HCT116 (cell line): ENCODE data around the gene PHLDB3. TPM values are rescaled to one million over a fixed set of nuclear protein-coding genes. Genes with fewer than 3 reads are reported as not detected.
"Not testable (repeated sequence)": the region's sequence is repeated elsewhere in the genome, so short reads cannot be mapped to it uniquely, and the experiment has no call there.

Source experiments
- ATAC-seq: fragments of 200-7000 bp; cut with Tn5 transposase; 2 replicates; pipeline ENCODE4 v1.9.1; 2020; ENCODE audit warnings: mild to moderate bottlenecking, moderate library complexity
- BruUV-seq: library from RNA; stranded (reverse); fragments of 400-500 nt; replicated peaks from 2 replicates; lab custom pipeline; 2021; lab: Mats Ljungman, UMichigan
- CTCF ChIA-PET: fragments of 300-600 bp; sonication (Branson Sonifier 250); formaldehyde crosslinking; loops from one replicate; lab custom pipeline; 2021; ENCODE audit warnings: antibody characterized with exemption; lab: Charles Lee
- POLR2A ChIA-PET: fragments of 300-600, 350-600 bp; sonication (Branson Sonifier 250); formaldehyde crosslinking; loops from one replicate; lab custom pipeline; 2021; ENCODE audit warnings: antibody characterized with exemption; lab: Charles Lee
- RAD21 ChIA-PET, 2 experiments: fragments of 300-600 bp; sonication (Branson Sonifier 250); formaldehyde crosslinking; loops; one replicate each; lab custom pipeline; 2023; ENCODE audit warnings: low total read pairs in 2 of 2; ENCODE audit not compliant: uncharacterized antibody in 2 of 2, unreplicated experiment in 2 of 2, low non-redundant PET in 1 of 2; lab: Charles Lee
- DNase-seq: peaks from one replicate; pipeline ENCODE4 v3.0.0-alpha.2; 2010; ENCODE audit warnings: low read depth, low spot score
- H2AFZ ChIP-seq: fragments of 200-600 bp; shearing (Covaris generic), sonication (generic); 2 replicates; pipeline ENCODE4 v1.6.1; 2017; ENCODE audit warnings: low read depth, mixed run types, mixed read lengths, antibody characterized with exemption, low read length; ENCODE audit not compliant: poor library complexity, severe bottlenecking
- H3K27ac ChIP-seq: 2 replicates; pipeline ENCODE4 v1.5.1; 2012; ENCODE audit warnings: low read depth, low read length
- H3K27me3 ChIP-seq: fragments of 200-600 bp; sonication (generic); 2 replicates; pipeline ENCODE4 v1.6.1; 2016; ENCODE audit warnings: mixed run types, low read length, mixed read lengths; ENCODE audit not compliant: insufficient read depth
- H3K36me3 ChIP-seq, 2 experiments: fragments of 200-500 bp in 1 of 2; fragments of 200-600 bp in 1 of 2; sonication (Bioruptor generic) in 1 of 2; sonication (generic) in 1 of 2; 2 replicates each; pipeline versions ENCODE4 v1.5.1 to v1.6.1; 2014 to 2016; ENCODE audit warnings: low read length in 2 of 2, inconsistent platforms in 1 of 2, mixed read lengths in 1 of 2, mixed run types in 1 of 2; ENCODE audit not compliant: insufficient read depth in 2 of 2, control insufficient read depth in 1 of 2
- H3K4me1 ChIP-seq, 2 experiments: fragments of 200-600 bp in 1 of 2; sonication (generic) in 1 of 2; 2 replicates each; pipeline versions ENCODE4 v1.5.1 to v1.6.1; 2012 to 2017; ENCODE audit warnings: low read length in 2 of 2, inconsistent platforms in 1 of 2, mild to moderate bottlenecking in 1 of 2, mixed read lengths in 1 of 2, mixed run types in 1 of 2, moderate library complexity in 1 of 2; ENCODE audit not compliant: insufficient read depth in 2 of 2, control insufficient read depth in 1 of 2
- H3K4me2 ChIP-seq: fragments of 200-600 bp; sonication (generic); 2 replicates; pipeline ENCODE4 v1.6.1; 2017; ENCODE audit warnings: mixed run types, low read length, mixed read lengths
- H3K4me3 ChIP-seq, 2 experiments: fragments of 200-600 bp in 1 of 2; sonication (generic) in 1 of 2; replicated peaks in 1 of 2; 2 replicates each; pipeline ENCODE4 v1.5.1; 2011 to 2016; ENCODE audit warnings: low read length in 2 of 2, control low read depth in 1 of 2, low read depth in 1 of 2, mild to moderate bottlenecking in 1 of 2, mixed read lengths in 1 of 2, mixed run types in 1 of 2
- H3K79me2 ChIP-seq: fragments of 200-600 bp; sonication (generic); 2 replicates; pipeline ENCODE4 v1.6.1; 2017; ENCODE audit warnings: mild to moderate bottlenecking, mixed run types, low read length, moderate library complexity, mixed read lengths; ENCODE audit not compliant: insufficient read depth
- H3K9ac ChIP-seq: fragments of 200-600 bp; sonication (generic); 2 replicates; pipeline ENCODE4 v1.6.1; 2016; ENCODE audit warnings: low read length, mixed read lengths
- H3K9me2 ChIP-seq: fragments of 200-600 bp; sonication (generic), shearing (Covaris generic); 2 replicates; pipeline ENCODE4 v1.6.1; 2017; ENCODE audit warnings: mixed run types, mild to moderate bottlenecking, moderate library complexity; ENCODE audit not compliant: insufficient read depth
- H3K9me3 ChIP-seq, 2 experiments: fragments of 200-500 bp in 1 of 2; fragments of 200-600 bp in 1 of 2; sonication (Bioruptor generic) in 1 of 2; sonication (generic) in 1 of 2; 2 replicates each; pipeline ENCODE4 v1.6.1; 2014 to 2017; ENCODE audit warnings: low read length in 2 of 2, mixed read lengths in 2 of 2, inconsistent platforms in 1 of 2, low read depth in 1 of 2, mild to moderate bottlenecking in 1 of 2, mixed run types in 1 of 2, moderate library complexity in 1 of 2; ENCODE audit not compliant: control insufficient read depth in 1 of 2, insufficient read depth in 1 of 2
- H4K20me1 ChIP-seq: fragments of 200-600 bp; sonication (generic), shearing (Covaris generic); 2 replicates; pipeline ENCODE4 v1.6.1; 2017; ENCODE audit warnings: mixed run types, mild to moderate bottlenecking, moderate library complexity; ENCODE audit not compliant: insufficient read depth
- RAD21 ChIP-seq: IDR thresholded peaks from 2 replicates; pipeline ENCODE4 v1.6.1; 2012; ENCODE audit warnings: low read depth, mild to moderate bottlenecking
- intact Hi-C: fragments of 100-400 bp; cut with micrococcal nuclease; formaldehyde crosslinking; loops from 2 replicates; pipeline ENCODE4 v1.10.0; 2022
- total RNA-seq: library from RNA; stranded (reverse); gene quantifications from one replicate; pipeline ENCODE4 v1.2.1, GENCODE V29; 2021; ENCODE audit not compliant: unreplicated experiment

Gene PHLDB3
- total RNA-seq, 1 experiment from 2014 or later: 15.5 TPM

- RAD21 ChIA-PET: no interaction called here
- POLR2A ChIA-PET: no interaction called here
- Histone ChIP-seq H3K27ac (no peak overlapping the region), H3K27me3 (no peaks in the 10 kb centered on the region), H3K4me1 (peaks cover 0 to 3% of the 10 kb centered on the region in 2 experiments; a peak in 1 of 4 replicates), H2AFZ (no peak overlapping the region), H3K4me3 (no peak overlapping the region), H4K20me1 (no peaks in the 10 kb centered on the region), H3K9me3 (no peaks in the 10 kb centered on the region; a peak in 1 of 4 replicates), H3K9ac (no peak overlapping the region), H3K9me2 (no peaks in the 10 kb centered on the region), H3K79me2 (no peaks in the 10 kb centered on the region), H3K36me3 (no peaks in the 10 kb centered on the region), H3K4me2 (no peak overlapping the region)
- intact Hi-C loops: no loop called here
- no peak for ATAC-seq
- no peak for DNase-seq
- BruUV-seq: no TSS peak
- CTCF ChIA-PET: interaction anchor here (0.7 to 5.2 kb wide), 3 partner anchors 19 to 151 kb away, joined by 3 to 225 read pairs (median 4); partner anchors contain the start of genes IRGQ and ZNF576
- no peak for TF ChIP-seq RAD21
Observed at GRCh38 chr19:43444531-43445287, 59.8 kb downstream of the PHLDB3 start.

- H3K4me1 ChIP-seq, H3K9me2 ChIP-seq, H3K4me2 ChIP-seq, H3K79me2 ChIP-seq, H3K9me3 ChIP-seq, POLR2A ChIA-PET, H2AFZ ChIP-seq, H3K27ac ChIP-seq, ATAC-seq, H3K9ac ChIP-seq, H3K27me3 ChIP-seq, intact Hi-C loops, H3K4me3 ChIP-seq, DNase-seq, RAD21 ChIA-PET, H4K20me1 ChIP-seq, BruUV-seq, H3K36me3 ChIP-seq: not testable (repeated sequence)
- CTCF ChIA-PET: interaction anchor here (0.7 to 5.2 kb wide), 3 partner anchors 20 to 152 kb away, joined by 3 to 225 read pairs (median 4); partner anchors contain the start of genes IRGQ and ZNF576
Observed at GRCh38 chr19:43444091-43444490, 60.5 kb downstream of the PHLDB3 start.
